HUES64 (cell line): ENCODE results near the gene FGF19.

Experiments used
- H3K27ac ChIP-seq: 2 replicates; pipeline ENCODE4 v1.7.0; 2013; ENCODE audit warnings: low read depth, low read length, inconsistent platforms
- H3K27me3 ChIP-seq: 2 replicates; pipeline ENCODE4 v1.6.1; 2013; ENCODE audit warnings: mild to moderate bottlenecking, low read length; ENCODE audit not compliant: insufficient read depth
- H3K36me3 ChIP-seq: 2 replicates; pipeline ENCODE4 v1.6.1; 2013; ENCODE audit warnings: mild to moderate bottlenecking, low read length; ENCODE audit not compliant: insufficient read depth
- H3K4me1 ChIP-seq: 2 replicates; pipeline ENCODE4 v1.6.1; 2013; ENCODE audit warnings: mild to moderate bottlenecking, low read length, moderate library complexity; ENCODE audit not compliant: insufficient read depth
- H3K4me3 ChIP-seq: 2 replicates; pipeline ENCODE4 v1.5.1; 2013; ENCODE audit warnings: mild to moderate bottlenecking, low read length, moderate library complexity
- H3K9ac ChIP-seq: 2 replicates; pipeline ENCODE4 v1.6.1; 2013; ENCODE audit warnings: mild to moderate bottlenecking, low read depth, low read length
- H3K9me3 ChIP-seq: 2 replicates; pipeline ENCODE4 v1.6.1; 2013; ENCODE audit warnings: low read depth, low read length; ENCODE audit not compliant: insufficient read depth
- WGBS: fragments of 150-250, 120-280 bp; methylation state at CpG from one replicate; pipeline ENCODE4 v1.1.7; 2013; ENCODE audit warnings: missing lambda C conversion rate; 5-methylcytosine and 5-hydroxymethylcytosine counted together

Gene FGF19

DNA sequence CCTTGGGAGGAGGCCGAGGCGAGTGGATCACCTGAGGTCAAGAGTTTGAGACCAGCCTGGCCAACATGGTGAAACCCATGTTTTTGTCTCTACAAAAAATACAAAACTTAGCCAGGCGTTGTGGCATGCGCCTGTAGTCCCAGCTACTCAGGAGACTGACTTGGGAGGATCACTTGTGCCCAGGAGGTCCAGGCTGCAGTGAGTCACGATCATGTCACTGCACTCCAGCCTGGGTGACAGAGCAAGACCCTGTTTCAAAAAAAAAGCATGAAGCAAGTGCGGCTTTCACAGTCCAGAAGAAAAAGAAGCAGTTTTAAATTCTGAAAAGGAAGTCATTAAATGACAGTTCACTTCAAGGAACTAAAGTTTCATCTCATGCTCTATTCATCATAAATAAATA, 21.6 kb downstream of the FGF19 start:
- no peak overlapping the region for H3K9ac ChIP-seq
- peaks cover 8% of the 10 kb centered on the region for H3K27me3 ChIP-seq
- H3K9me3 ChIP-seq = no peaks in the 10 kb centered on the region
- H3K4me1 ChIP-seq = no peaks in the 10 kb centered on the region
- no peaks in the 10 kb centered on the region for H3K36me3 ChIP-seq
- H3K27ac ChIP-seq = no peak overlapping the region
- 92% methylated on average over 6 of the region's 6 CpGs for WGBS
- H3K4me3 ChIP-seq = no peak overlapping the region

GRCh38 chr11:69680688-69681087, 23.1 kb downstream of the FGF19 start:
- Histone ChIP-seq H3K27me3 (peaks cover 7% of the 10 kb centered on the region), H3K27ac (no peak overlapping the region), H3K9me3 (no peaks in the 10 kb centered on the region), H3K9ac (no peak overlapping the region), H3K36me3 (no peaks in the 10 kb centered on the region), H3K4me1 (no peaks in the 10 kb centered on the region), H3K4me3 (no peak overlapping the region)
- WGBS = 91% methylated on average over 4 of the region's 5 CpGs

DNA sequence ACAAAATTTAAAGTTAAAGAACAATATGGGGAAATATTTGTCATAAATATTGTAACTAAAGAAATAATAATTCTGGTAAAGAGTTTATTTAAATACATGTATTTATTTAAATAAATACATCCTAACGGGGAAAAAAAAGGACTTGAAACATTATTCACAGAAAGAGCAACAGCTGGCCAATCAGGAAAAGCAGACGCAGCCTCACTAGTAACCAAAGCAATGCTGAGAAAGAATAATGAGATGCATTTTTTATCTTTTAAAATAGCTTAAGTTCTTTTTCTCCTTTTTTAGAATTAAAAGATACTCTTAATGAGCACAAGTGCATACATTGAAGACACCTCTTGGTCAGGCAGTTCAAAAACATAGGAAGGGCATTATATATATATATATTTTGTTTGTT, 26.1 kb downstream of the FGF19 start:
- no peaks in the 10 kb centered on the region for H3K27me3 ChIP-seq
- no peak overlapping the region for H3K27ac ChIP-seq
- no peaks in the 10 kb centered on the region for H3K9me3 ChIP-seq
- H3K4me3 ChIP-seq = no peak overlapping the region
- peaks cover 1% of the 10 kb centered on the region; the same call in 1 of the 2 replicates for H3K36me3 ChIP-seq
- no CpG with 5 or more reads among the region's 2 CpGs for WGBS
- peaks cover 4% of the 10 kb centered on the region; the same call in 1 of the 2 replicates for H3K4me1 ChIP-seq
- H3K9ac ChIP-seq = no peak overlapping the region

- H3K9me3 ChIP-seq = no peaks in the 10 kb centered on the region
- peaks cover 19% of the 10 kb centered on the region for H3K36me3 ChIP-seq
- peak within 1 kb of the TSS; percentile 92 for H3K9ac ChIP-seq
- peak within 1 kb of the TSS; percentile 58 for H3K27ac ChIP-seq
- H3K4me3 ChIP-seq = peak within 1 kb of the TSS; percentile 89
- peaks cover 4% of the 10 kb centered on the region; the same call in 1 of the 2 replicates for H3K4me1 ChIP-seq
- no peaks in the 10 kb centered on the region for H3K27me3 ChIP-seq
- WGBS = 6% methylated on average over 72 of the region's 72 CpGs
These were observed 28.7 kb downstream of the FGF19 start, which contains the start of gene LTO1 for GRCh38 chr11:69674886-69675714. Gene LTO1, minus strand, starts transcription at chr11:69675353. Its CDS starts 114 bp downstream, at chr11:69675239.

GRCh38 chr11:69674267-69674885, 29.4 kb downstream of the FGF19 start:
- Histone ChIP-seq H3K36me3 (peaks cover 22% of the 10 kb centered on the region), H3K4me1 (peaks cover 4% of the 10 kb centered on the region; the same call in 1 of the 2 replicates), H3K4me3 (peak overlapping the region; percentile 89), H3K27ac (no peak overlapping the region), H3K27me3 (no peaks in the 10 kb centered on the region), H3K9me3 (no peaks in the 10 kb centered on the region), H3K9ac (peak overlapping the region; percentile 92)
- WGBS = 29% methylated on average over 18 of the region's 18 CpGs

DNA sequence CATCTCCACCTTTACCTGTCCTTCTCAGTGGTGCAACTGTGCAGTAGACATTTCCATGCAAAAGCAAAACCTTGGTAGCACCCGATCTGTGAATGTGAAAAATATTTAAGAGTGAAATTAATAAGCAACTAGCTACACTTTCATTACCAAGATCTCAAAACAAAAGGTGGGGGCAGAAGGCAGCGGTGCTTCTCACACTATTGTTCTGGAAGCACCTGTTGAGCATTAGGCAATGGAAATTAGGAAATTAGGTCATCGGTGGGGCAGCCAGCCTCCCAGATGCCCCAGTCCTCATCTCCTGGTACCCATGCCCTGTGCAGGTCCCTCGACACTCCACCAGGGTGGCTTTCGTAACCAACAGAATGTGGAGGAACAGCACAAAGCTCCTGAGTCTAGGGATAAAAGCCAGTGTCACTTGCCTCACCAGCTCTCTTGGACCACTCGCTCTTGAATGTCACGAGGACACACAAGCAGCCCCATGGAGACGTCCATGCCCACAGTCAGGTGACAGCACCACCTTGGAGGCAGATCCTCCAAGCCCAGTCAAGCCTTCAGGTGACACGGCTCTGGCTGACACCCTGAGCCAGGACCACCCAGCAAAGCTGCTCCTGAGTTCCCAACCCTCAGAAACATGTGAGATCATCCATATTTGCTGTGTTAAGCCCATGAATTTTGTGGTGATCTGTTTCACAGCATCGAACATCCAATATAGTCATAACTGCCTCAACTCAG, 31.9 kb downstream of the FGF19 start:
- H3K4me3 ChIP-seq = no peak overlapping the region
- no peak overlapping the region for H3K27ac ChIP-seq
- no peak overlapping the region for H3K9ac ChIP-seq
- H3K4me1 ChIP-seq = peaks cover 4% of the 10 kb centered on the region; the same call in 1 of the 2 replicates
- H3K9me3 ChIP-seq = no peaks in the 10 kb centered on the region
- H3K36me3 ChIP-seq = peaks cover 36% of the 10 kb centered on the region
- no peaks in the 10 kb centered on the region for H3K27me3 ChIP-seq
- WGBS = 96% methylated on average over 9 of the region's 10 CpGs

GRCh38 chr11:69670158-69670845, 33.5 kb downstream of the FGF19 start:
- H3K9ac ChIP-seq = no peak overlapping the region
- H3K27me3 ChIP-seq = no peaks in the 10 kb centered on the region
- no peak overlapping the region for H3K4me3 ChIP-seq
- peaks cover 4% of the 10 kb centered on the region; the same call in 1 of the 2 replicates for H3K4me1 ChIP-seq
- H3K9me3 ChIP-seq = no peaks in the 10 kb centered on the region
- peaks cover 46% of the 10 kb centered on the region for H3K36me3 ChIP-seq
- WGBS = 49% methylated on average over 18 of the region's 18 CpGs
- H3K27ac ChIP-seq = no peak overlapping the region; the same call in 1 of the 2 replicates

DNA sequence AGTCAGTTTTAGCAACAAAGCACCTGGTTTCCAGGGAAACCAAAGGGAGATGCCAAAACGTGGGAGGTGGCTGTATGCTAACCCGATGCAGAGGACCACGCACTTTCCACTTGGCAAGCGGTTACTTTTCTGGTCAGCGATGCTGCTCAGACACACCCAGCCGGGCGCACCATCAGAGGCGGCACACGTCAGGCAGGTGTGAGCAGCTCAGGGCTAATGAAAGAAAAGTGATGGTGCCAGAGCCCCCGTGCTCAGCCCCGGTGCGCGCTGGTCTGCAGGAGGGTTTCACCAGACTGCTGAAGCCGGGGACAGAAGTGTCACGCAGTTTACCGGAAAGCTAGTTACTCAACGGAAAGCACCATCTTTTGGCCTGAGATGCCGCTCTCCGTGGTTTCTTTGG, 34.3 kb downstream of the FGF19 start:
- no peak overlapping the region for H3K27ac ChIP-seq
- H3K9me3 ChIP-seq = no peaks in the 10 kb centered on the region
- no peak overlapping the region for H3K9ac ChIP-seq
- no peaks in the 10 kb centered on the region for H3K27me3 ChIP-seq
- no peak overlapping the region for H3K4me3 ChIP-seq
- WGBS = 96% methylated on average over 19 of the region's 19 CpGs
- H3K4me1 ChIP-seq = peaks cover 4% of the 10 kb centered on the region; the same call in 1 of the 2 replicates
- H3K36me3 ChIP-seq = peaks cover 54% of the 10 kb centered on the region

DNA sequence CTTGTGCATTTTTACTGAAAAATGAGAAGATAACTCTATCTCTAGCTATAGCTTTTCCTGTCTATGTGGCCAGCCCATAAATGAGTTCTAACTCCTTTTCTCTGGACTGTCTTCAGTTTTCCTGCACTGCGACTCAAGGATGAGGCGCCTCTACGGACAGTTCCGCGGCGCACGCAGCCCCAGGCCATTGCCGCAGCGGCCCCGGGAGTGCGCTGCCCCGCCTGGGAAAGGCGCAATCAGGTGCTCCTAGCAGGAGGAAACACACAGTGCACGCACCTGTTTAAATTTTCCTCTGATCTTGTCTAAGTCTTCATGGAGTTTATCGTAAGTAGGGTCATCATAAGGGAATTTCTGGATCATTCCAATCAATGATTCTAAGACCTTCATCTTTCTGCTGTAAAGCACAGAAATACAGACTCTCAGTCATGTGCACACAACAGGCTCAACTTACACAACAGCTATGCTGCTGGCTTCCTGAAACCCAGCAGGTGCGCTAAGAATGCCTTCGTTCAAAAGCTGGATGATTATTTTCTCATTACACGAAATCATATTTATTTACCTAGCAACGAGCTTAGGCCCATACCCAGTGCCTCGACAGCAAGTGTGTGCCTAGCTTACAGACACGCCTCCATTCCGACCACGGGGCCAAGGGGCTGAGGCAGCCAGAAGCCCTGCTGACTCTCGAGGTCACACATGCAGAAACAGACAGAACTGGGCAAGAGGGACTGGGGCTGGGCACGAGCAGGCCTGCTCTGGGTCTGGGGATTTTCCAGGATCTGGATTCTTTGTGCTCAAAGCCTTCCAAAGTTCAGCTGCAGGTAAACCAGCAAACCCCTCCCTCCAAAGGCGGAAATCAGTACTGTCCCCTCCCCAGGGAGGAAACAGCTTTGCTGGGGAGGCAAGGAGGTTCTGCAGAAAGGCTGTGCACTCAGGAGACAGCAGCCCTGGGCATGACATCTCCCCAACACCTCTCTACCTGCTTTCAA, 35.9 kb downstream of the FGF19 start:
- Histone ChIP-seq H3K4me3 (no peak overlapping the region), H3K9me3 (no peaks in the 10 kb centered on the region), H3K4me1 (no peaks in the 10 kb centered on the region), H3K27ac (no peak overlapping the region), H3K27me3 (no peaks in the 10 kb centered on the region), H3K9ac (no peak overlapping the region), H3K36me3 (peaks cover 65% of the 10 kb centered on the region)
- 94% methylated on average over 26 of the region's 26 CpGs for WGBS
